HUDEP-2 (cell line): ENCODE measurements around the gene ARHGAP42.
"Not testable (repeated sequence)": the region's sequence is repeated elsewhere in the genome, so short reads cannot be mapped to it uniquely, and the experiment has no call there.

ENCODE experiments used
- DNase-seq, 76 experiments: peaks; one replicate each; lab custom pipeline; 2025; ENCODE audit not compliant: unreplicated experiment in 76 of 76; lab: John Stamatoyannopoulos, UW

The ARHGAP42 gene

GRCh38 chr11:100716838-100717237 lies 29.8 kb downstream of the ARHGAP42 start:
- DNase-seq, result no peak

- DNase-seq, result no peak
Measured at GRCh38 chr11:100719362-100719761, 32.3 kb downstream of the ARHGAP42 start.

DNA sequence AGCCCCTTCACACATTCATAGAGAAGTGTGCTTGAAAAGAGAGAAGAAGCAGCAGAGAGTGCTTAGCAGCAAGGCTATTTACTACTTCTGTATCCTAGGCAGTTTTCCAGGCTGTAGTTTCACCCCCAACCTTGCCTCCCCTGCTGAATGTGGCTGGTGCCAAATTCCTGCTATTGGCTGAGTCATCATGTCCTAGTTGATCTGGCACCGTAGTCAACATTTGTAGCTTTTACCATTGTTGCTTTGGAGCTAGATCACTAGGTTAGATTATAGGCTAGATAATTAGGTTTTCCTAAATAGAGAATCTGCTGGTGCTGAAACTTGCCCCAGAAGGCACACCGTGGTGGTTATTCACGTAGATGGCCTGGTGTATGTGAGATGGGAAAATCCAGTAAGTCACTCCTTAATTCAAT lies 32.7 kb downstream of the ARHGAP42 start:
- peak in 8 of 76 experiments; percentile 10 to 41 (median 24) for DNase-seq

GRCh38 chr11:100726680-100727079 lies 39.6 kb downstream of the ARHGAP42 start:
- DNase-seq, result no peak

- no peak for DNase-seq
Measured at GRCh38 chr11:100727410-100727809, 40.3 kb downstream of the ARHGAP42 start.

DNA sequence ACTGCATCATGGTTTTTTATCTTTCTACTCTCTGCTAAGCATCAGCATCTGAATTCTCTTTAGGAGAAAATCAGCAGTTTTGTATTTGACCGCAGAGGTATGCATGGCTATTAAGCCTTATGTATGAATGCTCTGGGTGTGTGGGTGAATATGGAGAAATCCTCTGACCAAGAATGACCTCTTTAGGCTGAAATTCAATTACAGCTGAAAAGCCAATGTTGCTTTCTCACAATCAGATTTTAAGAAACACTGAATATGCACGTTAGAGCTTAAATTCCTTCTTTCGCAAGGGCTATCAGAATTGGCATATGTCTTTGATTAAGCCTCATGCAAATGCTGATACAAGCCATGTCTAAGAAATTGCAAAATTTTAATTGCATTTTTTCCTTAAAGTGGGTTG lies 43.2 kb downstream of the ARHGAP42 start:
- no peak for DNase-seq

- no peak for DNase-seq
Measured at GRCh38 chr11:100731471-100731870, 44.4 kb downstream of the ARHGAP42 start.

DNA sequence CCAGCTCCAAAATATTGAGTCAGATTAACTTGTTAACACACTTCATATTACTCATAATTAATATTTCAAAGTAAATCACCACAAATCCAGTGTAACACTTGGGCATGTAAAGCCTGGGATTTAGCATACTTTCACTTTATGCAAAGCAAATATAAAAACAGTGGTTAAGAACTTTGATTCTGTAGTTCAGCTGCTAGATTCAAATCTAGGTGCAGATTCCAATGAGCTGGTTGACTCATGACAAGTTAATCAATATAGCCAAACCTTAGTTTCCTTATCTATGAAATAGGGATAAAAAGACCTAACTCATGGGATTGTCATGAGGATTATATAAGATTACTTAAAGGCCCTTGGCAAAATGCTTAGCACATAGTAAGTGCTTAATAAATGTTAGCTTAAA lies 45.9 kb downstream of the ARHGAP42 start:
- DNase-seq, result no peak

GRCh38 chr11:100734743-100735527 lies 47.8 kb downstream of the ARHGAP42 start:
- no peak for DNase-seq

- no peak for DNase-seq
Measured at GRCh38 chr11:100735949-100736675, 49.0 kb downstream of the ARHGAP42 start.

DNA sequence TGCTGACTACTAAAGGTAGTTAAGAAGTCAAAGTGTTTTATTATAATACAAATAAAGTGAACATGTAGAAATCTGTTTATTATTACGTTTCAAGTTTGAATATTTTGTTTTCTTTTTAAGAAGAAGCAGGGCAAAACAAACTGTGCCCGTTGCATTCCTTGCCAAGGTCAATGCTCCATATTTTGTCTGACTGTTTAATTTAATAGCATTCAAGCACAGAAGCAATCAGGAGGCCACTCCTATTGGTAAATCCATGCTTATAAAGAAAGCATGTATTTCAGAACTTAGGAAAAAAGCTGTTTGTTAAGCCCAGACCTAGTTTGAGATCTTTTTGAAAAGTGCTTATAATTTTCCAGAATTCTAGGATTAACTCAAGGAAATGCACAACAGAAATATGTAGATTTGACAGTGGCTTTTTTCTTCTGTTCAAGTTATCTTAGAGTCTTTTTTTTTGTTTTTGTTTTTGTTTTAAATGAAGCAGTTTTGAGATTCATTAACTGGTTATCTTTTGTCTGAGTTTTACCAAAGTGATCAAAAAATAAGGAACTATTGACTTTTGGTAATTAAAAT lies 51.7 kb downstream of the ARHGAP42 start:
- no peak for DNase-seq

DNA sequence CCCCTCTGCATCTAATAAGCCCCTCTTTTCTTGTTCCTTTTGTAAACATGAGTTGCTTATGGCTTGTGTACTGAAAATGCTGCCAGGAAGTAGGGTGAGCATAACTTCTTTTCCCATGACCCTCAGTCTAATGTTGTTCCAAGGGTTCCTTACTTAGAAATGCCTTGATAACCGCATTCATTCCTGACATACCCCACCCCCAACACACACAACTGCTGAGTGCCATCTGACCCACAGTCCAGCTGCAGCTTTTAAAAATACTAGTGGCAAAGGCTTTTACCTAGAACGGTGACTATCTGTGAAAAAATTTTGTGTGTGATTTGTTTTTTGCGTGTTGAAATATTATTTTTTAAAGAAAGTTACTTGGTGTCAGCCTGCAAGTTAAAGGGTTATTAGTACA lies 52.6 kb downstream of the ARHGAP42 start:
- no peak for DNase-seq

DNA sequence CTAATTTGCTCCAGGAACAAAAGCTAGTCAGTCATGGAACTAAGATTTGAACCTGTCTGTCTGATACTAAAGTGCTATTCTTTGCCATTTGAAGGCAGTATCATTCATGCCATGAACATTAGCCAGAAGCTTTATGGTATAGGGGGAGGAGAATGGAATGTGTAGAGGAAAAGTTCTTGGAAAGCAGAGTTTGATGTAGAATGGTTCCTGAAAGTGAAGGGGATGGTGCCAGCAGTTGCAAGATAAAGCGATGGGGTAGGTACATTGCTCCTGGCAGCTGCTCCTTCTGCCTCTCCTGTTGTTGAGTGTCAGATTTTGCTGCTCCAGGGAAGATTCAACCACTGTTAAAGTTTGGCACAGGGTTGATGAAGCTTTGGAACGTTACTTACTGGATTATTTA lies 53.4 kb downstream of the ARHGAP42 start:
- no peak for DNase-seq

DNA sequence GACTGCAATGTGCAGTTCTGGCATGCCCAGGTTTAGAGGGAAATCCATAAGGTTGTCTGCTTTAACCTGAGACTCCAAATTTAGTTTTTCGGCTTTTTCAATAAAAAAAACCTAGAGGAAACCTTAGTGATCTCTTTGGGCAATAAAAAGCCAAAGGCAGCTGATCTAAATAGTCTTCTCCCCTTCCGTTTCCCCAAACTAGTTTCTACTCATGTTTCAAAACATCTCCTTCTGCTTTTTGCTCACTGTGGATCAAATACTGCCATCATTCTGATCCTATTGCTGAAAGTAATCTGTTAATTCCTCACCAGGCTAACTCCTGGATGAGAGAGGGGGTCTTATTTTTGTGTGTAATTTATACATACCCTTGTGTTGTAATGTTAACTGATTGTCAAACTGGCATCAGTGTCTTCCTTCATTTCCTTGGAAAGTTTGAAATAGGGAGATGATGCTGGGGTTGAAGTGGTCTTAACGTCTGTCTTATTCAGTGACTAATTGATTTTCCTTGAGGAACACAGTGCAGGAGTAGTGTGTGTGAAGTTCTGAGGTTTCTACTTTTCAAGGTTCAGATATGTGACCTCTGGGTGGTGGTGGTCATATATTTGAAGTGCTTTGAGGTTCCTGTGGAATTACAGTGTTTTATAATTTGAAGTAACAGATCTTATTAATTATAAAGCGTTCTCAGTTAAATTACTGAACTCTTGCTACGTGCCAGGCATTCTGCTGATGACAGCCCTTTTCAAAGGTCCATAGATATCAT lies 55.0 kb downstream of the ARHGAP42 start:
- no peak for DNase-seq

DNA sequence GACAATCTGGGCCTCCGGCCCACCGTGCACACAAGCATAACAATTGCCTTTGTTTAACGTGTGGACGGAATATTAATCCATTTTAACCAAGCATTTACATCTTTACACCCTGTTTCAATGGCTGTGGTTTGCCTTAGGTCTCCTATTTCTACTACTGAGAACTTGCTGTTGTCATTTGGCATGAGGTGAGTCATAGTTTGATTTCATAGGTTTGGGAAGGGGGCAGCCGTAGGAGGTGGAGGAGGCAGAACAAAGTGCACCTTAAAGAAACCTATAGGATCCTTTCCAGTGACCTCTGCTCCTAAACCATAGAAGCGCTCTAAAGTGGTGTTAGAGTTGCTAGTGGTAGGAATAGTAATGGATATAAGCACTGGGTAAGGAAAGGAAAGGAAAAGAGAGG lies 59.4 kb downstream of the ARHGAP42 start:
- DNase-seq, result no peak

DNA sequence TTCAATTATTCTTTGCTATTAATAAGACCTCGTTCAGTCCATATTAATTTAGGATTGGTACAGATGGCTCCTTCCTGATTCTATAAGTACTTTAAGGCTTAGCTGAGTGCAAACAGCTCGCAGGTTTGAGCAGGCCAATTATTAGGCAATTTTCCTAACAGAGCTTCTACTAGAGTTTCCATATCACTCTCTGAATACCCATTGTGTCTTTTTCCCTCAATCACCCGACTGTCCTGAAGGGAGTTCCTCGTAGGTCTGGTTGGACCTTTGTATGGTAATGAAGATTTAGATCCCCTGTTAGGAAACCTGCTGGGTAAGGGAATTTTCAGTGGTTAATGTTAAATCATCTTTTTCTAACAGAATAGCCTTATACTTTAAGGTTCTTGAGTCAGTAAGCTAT lies 61.1 kb downstream of the ARHGAP42 start:
- DNase-seq, result no peak

GRCh38 chr11:100749887-100750565 lies 62.9 kb downstream of the ARHGAP42 start:
- DNase-seq, result not testable (repeated sequence)

DNA sequence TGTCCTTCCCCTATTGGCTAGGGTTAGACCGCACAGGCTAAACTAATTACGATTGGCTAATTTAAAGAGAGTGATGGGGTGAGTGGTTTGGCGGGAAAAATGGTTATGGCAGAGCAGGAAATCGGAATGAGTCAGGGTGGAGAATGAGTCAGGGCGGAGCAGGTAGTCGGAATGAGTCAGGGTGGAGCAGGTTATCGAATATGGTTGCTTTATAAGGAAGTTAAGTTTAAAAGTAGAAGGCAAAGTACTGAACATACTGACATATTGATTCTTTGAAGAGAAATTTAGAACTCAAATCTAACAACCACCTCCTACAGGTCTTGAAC lies 63.4 kb downstream of the ARHGAP42 start:
- not testable (repeated sequence) for DNase-seq

GRCh38 chr11:100752371-100753171 lies 65.5 kb downstream of the ARHGAP42 start:
- no peak for DNase-seq

- DNase-seq, result no peak
Measured at GRCh38 chr11:100753172-100753543, 66.1 kb downstream of the ARHGAP42 start.
